BLaER1 treated with 17β-estradiol and CSF1 and Interleukin-3, amounts not matched to agents 10 nM and 100 nM (cell line): Measurements from ENCODE around the gene GJD2.

ENCODE experiments used
- H3K27ac ChIP-seq, 11 experiments: shearing (Covaris generic); formaldehyde crosslinking; 2 replicates each; pipeline ENCODE4 v1.8.1; 2022
- H3K27me3 ChIP-seq, 11 experiments: shearing (Covaris generic); formaldehyde crosslinking; 2 replicates each; pipeline ENCODE4 v1.8.1; 2022
- H3K36me3 ChIP-seq, 11 experiments: shearing (Covaris generic); formaldehyde crosslinking; 2 replicates each; pipeline ENCODE4 v1.8.1; 2022
- H3K4me1 ChIP-seq, 10 experiments: shearing (Covaris generic); formaldehyde crosslinking; 2 replicates each; pipeline ENCODE4 v1.8.1; 2022
- H3K4me2 ChIP-seq, 11 experiments: shearing (Covaris generic); formaldehyde crosslinking; 2 replicates each; pipeline ENCODE4 v1.8.1; 2022
- H3K4me3 ChIP-seq, 10 experiments: shearing (Covaris generic); formaldehyde crosslinking; 2 replicates each; pipeline ENCODE4 v1.8.1; 2022
- H3K9ac ChIP-seq, 11 experiments: shearing (Covaris generic); formaldehyde crosslinking; 2 replicates each; pipeline ENCODE4 v1.8.1; 2022
- H3K9me3 ChIP-seq, 11 experiments: shearing (Covaris generic); formaldehyde crosslinking; replicated peaks in 1 of 11; 2 replicates each; pipeline ENCODE4 v1.8.1; 2022
- H4K20me1 ChIP-seq, 11 experiments: shearing (Covaris generic); formaldehyde crosslinking; 2 replicates each; pipeline ENCODE4 v1.8.1; 2022
- Cebpa-rat ChIP-seq, 11 experiments: shearing (Covaris generic); IDR thresholded peaks; 2 replicates each; pipeline ENCODE4 v1.8.1; 2022

Gene GJD2

DNA sequence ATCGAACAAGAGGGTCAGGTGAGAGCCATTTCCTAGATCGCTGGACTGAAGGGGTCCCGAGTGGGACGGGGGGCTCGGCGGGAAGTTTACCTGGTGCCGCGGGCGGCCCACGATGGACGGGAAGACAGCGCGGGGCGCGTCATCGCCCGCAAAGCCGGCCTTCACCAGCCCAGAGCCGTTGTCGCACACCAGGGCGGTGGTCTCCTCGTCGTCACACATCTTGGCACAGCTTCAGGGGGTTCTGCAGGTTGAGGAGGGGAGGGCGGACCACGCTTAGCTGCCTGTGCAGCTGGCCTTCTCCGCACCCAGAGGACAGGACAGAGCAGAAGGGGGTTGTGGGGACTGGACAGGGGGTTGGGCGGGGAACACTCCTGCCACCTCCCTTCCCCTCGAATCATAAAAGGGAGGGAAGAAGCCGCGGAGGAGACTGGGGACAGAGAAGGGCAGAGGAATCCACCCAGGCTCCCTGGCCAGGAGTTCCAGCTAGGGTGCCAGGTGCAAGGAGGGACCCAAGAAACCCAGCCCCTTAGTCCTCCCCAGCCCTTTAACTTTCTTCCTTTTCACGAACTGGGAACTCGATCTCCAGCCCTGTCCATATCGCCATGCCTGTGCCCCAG lies 39.9 kb upstream of the GJD2 start:
- Histone ChIP-seq H3K4me2 (no peak overlapping the region), H3K4me1 (no peaks in the 10 kb centered on the region; a peak in 1 of 20 replicates), H3K27me3 (no peaks in the 10 kb centered on the region), H3K4me3 (no peak overlapping the region), H3K9me3 (no peaks in the 10 kb centered on the region; a peak in 2 of 22 replicates), H3K9ac (no peak overlapping the region), H4K20me1 (no peaks in the 10 kb centered on the region), H3K36me3 (no peaks in the 10 kb centered on the region), H3K27ac (no peak overlapping the region)
- TF ChIP-seq Cebpa-rat (IDR thresholded peaks at IDR 0.05): no peak

DNA sequence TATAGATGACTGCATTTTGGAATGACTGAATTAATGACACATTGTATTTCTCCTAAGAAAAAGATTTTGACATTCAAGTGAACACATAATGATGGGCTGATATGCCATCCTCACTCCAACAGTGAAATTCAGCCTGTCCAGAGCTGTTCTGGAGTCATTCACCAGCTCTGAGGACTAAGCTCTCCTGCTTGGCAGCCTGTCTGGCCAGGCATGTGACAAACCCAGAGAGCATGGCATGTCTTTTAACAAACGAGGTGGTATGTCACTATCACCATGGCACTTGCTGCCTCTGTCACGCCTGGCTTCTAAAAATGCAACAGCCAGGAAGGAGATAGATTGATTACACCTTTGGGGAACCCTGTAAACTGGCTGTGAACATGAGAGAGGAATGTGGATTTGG lies 39.1 kb upstream of the GJD2 start:
- Histone ChIP-seq H3K27ac (no peak overlapping the region), H3K4me2 (no peak overlapping the region), H3K4me1 (no peaks in the 10 kb centered on the region; a peak in 1 of 20 replicates), H3K9ac (no peak overlapping the region), H3K36me3 (no peaks in the 10 kb centered on the region), H3K9me3 (no peaks in the 10 kb centered on the region; a peak in 2 of 22 replicates), H3K27me3 (no peaks in the 10 kb centered on the region), H3K4me3 (no peak overlapping the region), H4K20me1 (no peaks in the 10 kb centered on the region)
- TF ChIP-seq Cebpa-rat (IDR thresholded peaks at IDR 0.05): no peak

DNA sequence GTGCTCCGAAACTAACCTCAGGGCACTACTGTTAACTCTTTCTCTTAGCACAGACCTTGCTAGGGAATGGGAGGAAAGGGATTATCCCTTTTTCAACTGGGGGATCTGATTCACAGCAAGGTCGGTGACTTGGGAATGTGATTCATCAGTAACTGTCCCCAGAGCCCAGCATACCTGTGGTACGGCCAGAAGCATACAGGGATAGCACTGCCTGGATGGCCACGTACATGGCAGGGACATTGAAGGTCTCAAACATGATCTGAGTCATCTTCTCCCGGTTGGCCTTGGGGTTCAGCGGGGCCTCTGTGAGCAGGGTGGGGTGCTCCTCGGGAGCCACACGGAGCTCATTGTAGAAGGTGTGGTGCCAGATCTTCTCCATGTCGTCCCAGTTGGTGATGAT lies 38.3 kb upstream of the GJD2 start:
- H3K4me2 ChIP-seq: no peak overlapping the region

DNA sequence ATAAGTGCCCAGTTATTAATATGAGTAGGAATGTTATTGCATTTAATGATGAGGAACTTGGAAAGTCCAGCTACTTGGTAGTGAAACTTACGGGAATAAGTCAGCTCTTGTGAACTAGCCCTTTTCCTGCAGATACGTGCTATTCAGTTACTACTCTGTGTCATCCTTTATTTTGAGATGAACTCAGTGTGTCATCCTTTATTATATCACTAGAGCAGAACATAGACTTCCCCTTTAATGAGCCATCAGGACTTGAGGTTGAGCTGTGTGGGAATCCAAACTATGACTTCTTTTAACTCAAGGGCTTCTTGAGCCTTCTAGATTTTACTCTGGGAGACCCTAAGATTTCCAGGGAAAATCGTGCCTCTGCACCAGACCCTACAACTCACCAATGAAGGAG lies 36.9 kb upstream of the GJD2 start:
- Histone ChIP-seq H3K4me1 (no peaks in the 10 kb centered on the region; a peak in 1 of 20 replicates), H4K20me1 (no peaks in the 10 kb centered on the region), H3K9ac (no peak overlapping the region), H3K4me3 (no peak overlapping the region), H3K27me3 (no peaks in the 10 kb centered on the region), H3K9me3 (no peaks in the 10 kb centered on the region; a peak in 2 of 22 replicates), H3K27ac (no peak overlapping the region), H3K4me2 (no peak overlapping the region), H3K36me3 (no peaks in the 10 kb centered on the region)
- TF ChIP-seq Cebpa-rat (IDR thresholded peaks at IDR 0.05): no peak

More for the DNA sequence above, 38.3 kb upstream of the GJD2 start:
- Histone ChIP-seq H3K27me3 (no peaks in the 10 kb centered on the region), H3K36me3 (no peaks in the 10 kb centered on the region), H3K9me3 (no peaks in the 10 kb centered on the region; a peak in 2 of 22 replicates), H3K27ac (no peak overlapping the region), H3K9ac (no peak overlapping the region), H3K4me1 (no peaks in the 10 kb centered on the region; a peak in 1 of 20 replicates), H4K20me1 (no peaks in the 10 kb centered on the region), H3K4me3 (no peak overlapping the region)
- no peak for TF ChIP-seq Cebpa-rat (IDR thresholded peaks at IDR 0.05)

DNA sequence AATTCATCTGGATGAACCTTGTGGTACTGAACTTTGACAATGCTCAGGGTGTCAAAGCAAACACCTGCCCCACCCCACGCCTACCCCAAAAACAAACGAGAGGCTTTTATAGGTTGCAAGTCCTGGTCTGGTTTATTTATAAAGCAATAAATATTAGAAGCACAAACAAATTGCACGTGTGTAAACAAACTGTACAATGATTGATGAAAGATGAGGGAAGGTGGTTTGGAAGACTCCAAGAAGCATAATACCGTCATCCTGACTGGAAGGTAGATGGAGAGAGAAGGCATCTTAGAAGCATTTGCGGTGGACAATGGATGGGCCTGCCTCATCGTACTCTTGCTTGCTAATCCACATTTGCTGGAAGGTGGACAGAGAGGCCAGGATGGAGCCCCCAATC lies 35.3 kb upstream of the GJD2 start:
- no peaks in the 10 kb centered on the region for H3K27me3 ChIP-seq
- no peaks in the 10 kb centered on the region for H3K36me3 ChIP-seq
- TF ChIP-seq Cebpa-rat (IDR thresholded peaks at IDR 0.05): no peak
- no peak overlapping the region for H3K9ac ChIP-seq
- no peak overlapping the region for H3K4me3 ChIP-seq
- H3K4me2 ChIP-seq: no peak overlapping the region
- no peaks in the 10 kb centered on the region; a peak in 1 of 20 replicates for H3K4me1 ChIP-seq
- no peaks in the 10 kb centered on the region; a peak in 1 of 22 replicates for H3K9me3 ChIP-seq
- H4K20me1 ChIP-seq: no peaks in the 10 kb centered on the region
- H3K27ac ChIP-seq: no peak overlapping the region

DNA sequence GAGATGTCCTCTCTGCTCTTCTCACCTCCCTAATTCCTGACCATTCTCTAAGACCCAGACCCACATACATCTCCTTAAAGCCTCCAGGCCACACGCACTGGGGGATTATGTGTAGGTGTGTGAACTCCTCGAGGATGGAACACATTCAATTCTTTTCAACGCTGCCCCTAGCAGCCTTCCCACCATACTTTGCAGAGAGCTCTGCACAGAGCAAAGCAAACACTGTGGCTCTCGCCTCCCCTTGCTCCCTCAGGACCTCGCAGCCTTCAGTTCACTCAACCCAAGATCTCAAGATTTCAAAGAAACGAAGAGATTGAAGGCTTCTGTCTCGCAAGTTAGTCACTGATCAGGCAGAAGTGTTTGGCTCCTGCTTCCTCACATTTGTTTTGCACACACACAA lies 34.5 kb upstream of the GJD2 start:
- H3K9me3 ChIP-seq: no peaks in the 10 kb centered on the region
- no peak overlapping the region for H3K27ac ChIP-seq
- H3K4me2 ChIP-seq: no peak overlapping the region
- no peaks in the 10 kb centered on the region for H3K27me3 ChIP-seq
- no peaks in the 10 kb centered on the region; a peak in 1 of 20 replicates for H3K4me1 ChIP-seq
- H3K4me3 ChIP-seq: no peak overlapping the region
- no peak for TF ChIP-seq Cebpa-rat (IDR thresholded peaks at IDR 0.05)
- H4K20me1 ChIP-seq: no peaks in the 10 kb centered on the region
- H3K36me3 ChIP-seq: no peaks in the 10 kb centered on the region
- H3K9ac ChIP-seq: no peak overlapping the region

DNA sequence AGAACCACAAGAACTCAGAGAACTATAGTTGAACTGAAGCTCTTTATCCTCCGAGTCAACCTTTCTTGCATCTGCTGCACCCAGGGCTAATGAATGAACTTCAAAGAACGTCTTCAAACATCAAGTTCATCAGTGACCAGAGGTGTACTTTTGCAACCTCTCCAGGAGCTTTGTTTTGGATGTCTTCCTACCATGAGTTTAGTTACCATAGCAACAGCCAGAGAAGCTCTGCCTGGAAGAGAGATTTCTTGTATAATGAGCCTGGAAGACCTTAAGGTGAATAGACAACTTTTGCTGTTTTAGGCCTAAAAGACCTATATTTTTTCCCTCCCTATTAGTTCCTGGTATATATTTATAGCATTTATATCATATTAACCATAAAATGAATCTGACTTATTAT lies 31.4 kb upstream of the GJD2 start:
- Histone ChIP-seq H3K4me2 (no peak overlapping the region), H4K20me1 (no peaks in the 10 kb centered on the region), H3K9ac (no peak overlapping the region), H3K36me3 (no peaks in the 10 kb centered on the region), H3K27me3 (no peaks in the 10 kb centered on the region), H3K9me3 (peaks cover 0 to 4% (median 0%) of the 10 kb centered on the region in 11 experiments; a peak in 2 of 22 replicates), H3K27ac (no peak overlapping the region), H3K4me3 (no peak overlapping the region), H3K4me1 (no peaks in the 10 kb centered on the region)
- TF ChIP-seq Cebpa-rat (IDR thresholded peaks at IDR 0.05): no peak

DNA sequence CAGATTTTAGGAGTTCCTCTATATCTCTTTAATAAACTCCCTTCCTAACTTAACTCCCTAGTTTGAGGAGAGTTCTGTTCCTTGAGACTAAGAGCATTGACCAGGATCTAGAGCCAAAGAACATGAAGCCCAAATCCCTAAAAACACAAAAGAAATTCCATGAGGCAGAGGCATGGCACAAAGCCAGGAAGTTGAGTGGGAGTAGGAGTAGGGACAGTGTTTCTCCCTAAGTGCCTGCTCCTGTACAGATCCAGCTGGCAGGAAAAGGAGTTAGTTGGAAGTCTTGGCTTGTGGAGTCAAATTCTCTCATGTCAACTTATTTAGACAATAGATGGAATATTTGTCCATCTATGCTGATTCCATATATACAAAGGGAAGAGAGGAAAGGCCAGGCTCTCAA lies 29.2 kb upstream of the GJD2 start:
- Histone ChIP-seq H3K9me3 (peaks cover 0 to 15% (median 6%) of the 10 kb centered on the region in 11 experiments; a peak in 8 of 22 replicates), H3K36me3 (no peaks in the 10 kb centered on the region), H4K20me1 (no peaks in the 10 kb centered on the region), H3K27ac (no peak overlapping the region), H3K27me3 (no peaks in the 10 kb centered on the region), H3K4me3 (no peak overlapping the region), H3K4me2 (no peak overlapping the region), H3K9ac (no peak overlapping the region), H3K4me1 (no peaks in the 10 kb centered on the region)
- no peak for TF ChIP-seq Cebpa-rat (IDR thresholded peaks at IDR 0.05)

DNA sequence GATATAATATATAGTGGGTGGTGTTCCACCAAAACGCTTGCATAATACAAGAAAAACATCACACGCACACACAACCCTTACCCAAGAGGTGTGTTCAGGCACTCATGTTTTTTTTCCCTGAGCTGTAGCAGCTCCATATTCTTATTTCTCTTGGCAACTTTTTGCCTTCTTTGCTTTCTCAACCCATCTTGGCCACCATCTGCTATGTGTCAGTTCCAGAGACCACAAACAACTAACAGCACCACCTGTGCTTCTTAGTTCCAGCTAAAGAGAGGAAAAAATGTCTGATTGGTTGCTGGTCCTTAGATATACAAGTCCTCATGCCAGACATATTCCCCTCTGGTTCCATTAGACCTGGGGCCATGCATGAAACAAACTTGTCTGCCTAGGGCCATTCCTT lies 28.6 kb upstream of the GJD2 start:
- no peak overlapping the region for H3K4me2 ChIP-seq
- no peak for TF ChIP-seq Cebpa-rat (IDR thresholded peaks at IDR 0.05)
- H3K36me3 ChIP-seq: no peaks in the 10 kb centered on the region
- H3K27me3 ChIP-seq: no peaks in the 10 kb centered on the region
- H3K9ac ChIP-seq: no peak overlapping the region
- H3K4me1 ChIP-seq: no peaks in the 10 kb centered on the region
- H3K9me3 ChIP-seq: peaks cover 0 to 15% (median 6%) of the 10 kb centered on the region in 11 experiments; a peak in 8 of 22 replicates
- H3K4me3 ChIP-seq: no peak overlapping the region
- no peaks in the 10 kb centered on the region for H4K20me1 ChIP-seq
- H3K27ac ChIP-seq: no peak overlapping the region

DNA sequence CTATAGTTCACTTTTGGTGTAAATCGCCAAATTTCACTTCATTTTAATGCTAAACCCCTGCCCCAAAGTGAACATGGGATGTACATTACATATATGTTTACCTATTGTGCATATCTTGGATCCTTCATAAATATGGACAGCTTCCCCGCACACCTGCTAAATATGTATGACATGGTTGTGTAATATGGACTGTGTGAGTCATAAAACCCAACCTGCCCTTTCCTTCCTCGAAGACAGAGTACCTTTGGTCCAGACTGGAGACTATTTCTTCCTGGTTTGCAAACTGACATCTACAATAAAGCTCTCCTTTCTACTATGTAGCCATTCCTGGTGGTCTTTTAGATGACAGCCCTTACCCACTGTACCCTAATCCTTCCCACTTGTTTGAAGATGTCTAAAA lies 28.1 kb upstream of the GJD2 start:
- Histone ChIP-seq H3K36me3 (no peaks in the 10 kb centered on the region), H4K20me1 (no peaks in the 10 kb centered on the region), H3K27me3 (no peaks in the 10 kb centered on the region), H3K4me3 (no peak overlapping the region), H3K27ac (no peak overlapping the region), H3K9me3 (peaks cover 0 to 15% (median 6%) of the 10 kb centered on the region in 11 experiments; a peak in 8 of 22 replicates), H3K4me2 (no peak overlapping the region), H3K9ac (no peak overlapping the region), H3K4me1 (no peaks in the 10 kb centered on the region)
- no peak for TF ChIP-seq Cebpa-rat (IDR thresholded peaks at IDR 0.05)
